AML-193 (cell line): ENCODE data around the gene BTG1.
"Not testable (repeated sequence)": the region's sequence is repeated elsewhere in the genome, so short reads cannot be mapped to it uniquely, and the experiment has no call there.

ENCODE experiments used
- DNase-seq, 2 experiments: peaks; one replicate each; lab custom pipeline; 2025; lab: John Stamatoyannopoulos, UW

Gene BTG1

GRCh38 chr12:92147491-92147890 is 1.8 kb upstream of the BTG1 start:
- no peak for DNase-seq

GRCh38 chr12:92146497-92147224 is 1.0 kb upstream of the BTG1 start:
- no peak for DNase-seq

GRCh38 chr12:92145481-92145730 is 240 bp downstream of the BTG1 start:
- no peak for DNase-seq

- DNase-seq: peak in 1 of 2 experiments; percentile 15
These were observed 790 bp downstream of the BTG1 start for GRCh38 chr12:92144631-92145480.

GRCh38 chr12:92143686-92144630 is 1.7 kb downstream of the BTG1 start:
- peak; percentile 85 for DNase-seq

GRCh38 chr12:92143258-92143657 is 2.4 kb downstream of the BTG1 start:
- no peak for DNase-seq

GRCh38 chr12:92142251-92142926 is 3.3 kb downstream of the BTG1 start:
- DNase-seq: no peak

- DNase-seq: no peak
These were observed 4.0 kb downstream of the BTG1 start for GRCh38 chr12:92141591-92142121.

GRCh38 chr12:92140896-92141536 is 4.6 kb downstream of the BTG1 start:
- DNase-seq: peak; percentile 37 to 41

- no peak for DNase-seq
These were observed 5.5 kb downstream of the BTG1 start for GRCh38 chr12:92140156-92140555.

- no peak for DNase-seq
These were observed 6.0 kb downstream of the BTG1 start for GRCh38 chr12:92139634-92140150.

GRCh38 chr12:92138626-92139025 is 7.0 kb downstream of the BTG1 start:
- DNase-seq: no peak

- DNase-seq: no peak
These were observed 7.5 kb downstream of the BTG1 start for GRCh38 chr12:92138144-92138543.

GRCh38 chr12:92136965-92137721 is 8.5 kb downstream of the BTG1 start:
- DNase-seq: peak; percentile 51 to 60

- peak; percentile 24 to 56 for DNase-seq
These were observed 9.5 kb downstream of the BTG1 start for GRCh38 chr12:92136026-92136730.

GRCh38 chr12:92135541-92135940 is 10.1 kb downstream of the BTG1 start:
- not testable (repeated sequence) for DNase-seq

- DNase-seq: no peak
These were observed 10.9 kb downstream of the BTG1 start for GRCh38 chr12:92134638-92135274.

- peak; percentile 39 to 55 for DNase-seq
These were observed 11.6 kb downstream of the BTG1 start for GRCh38 chr12:92133795-92134637.
